Suppressor macrophage treated with lipopolysaccharide for 4 hours (primary cell): Measurements from ENCODE around the gene PSME2.

Experiments
- DNase-seq: peaks from one replicate; pipeline ENCODE4 v3.0.0-alpha.2; 2020

PSME2 gene

DNA sequence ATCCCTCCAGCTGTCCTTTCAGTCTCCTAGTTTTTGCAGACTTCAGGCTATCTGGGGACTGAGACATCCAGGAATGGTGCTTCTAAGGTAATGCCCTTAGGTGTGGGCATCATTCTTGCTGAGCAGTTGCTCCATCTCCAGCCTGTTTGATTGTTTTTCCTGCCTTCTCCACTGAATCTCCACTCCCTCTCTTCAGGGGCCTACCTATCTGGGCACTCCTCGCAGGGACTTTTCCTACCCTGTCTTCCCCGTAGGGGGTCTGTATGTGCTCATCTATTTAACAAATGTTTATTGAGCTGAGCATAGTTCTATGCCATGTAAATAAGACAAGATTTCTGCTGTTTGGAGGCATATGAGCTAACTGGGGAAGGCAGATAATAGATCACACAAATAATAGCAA is 13.4 kb downstream of the PSME2 start:
- no peak for DNase-seq

DNA sequence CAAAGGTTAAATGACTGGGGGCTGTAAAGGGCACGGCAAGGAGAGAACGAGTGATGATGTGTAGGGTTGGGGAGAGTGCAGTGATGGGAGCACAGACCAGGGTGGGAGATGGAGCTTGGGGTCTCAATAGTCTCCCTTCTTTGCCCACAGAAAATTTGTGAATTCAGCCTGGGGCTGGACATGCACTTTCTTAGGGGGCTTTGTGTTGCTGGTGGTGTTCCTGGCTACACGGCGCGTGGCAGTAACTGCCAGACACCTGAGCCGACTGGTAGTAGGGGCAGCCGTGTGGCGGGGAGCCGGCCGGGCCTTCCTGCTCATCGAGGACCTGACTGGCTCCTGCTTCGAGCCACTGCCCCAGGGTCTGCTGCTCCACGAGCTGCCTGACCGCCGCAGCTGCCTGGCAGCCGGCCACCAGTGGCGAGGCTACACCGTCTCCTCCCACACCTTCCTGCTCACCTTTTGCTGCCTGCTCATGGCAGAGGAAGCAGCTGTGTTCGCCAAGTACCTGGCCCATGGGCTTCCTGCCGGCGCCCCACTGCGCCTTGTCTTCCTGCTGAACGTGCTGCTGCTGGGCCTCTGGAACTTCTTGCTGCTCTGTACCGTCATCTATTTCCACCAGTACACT is 14.2 kb downstream of the PSME2 start:
- no peak for DNase-seq

- DNase-seq, result no peak
Observed at GRCh38 chr14:24131549-24131966, 14.9 kb downstream of the PSME2 start.

GRCh38 chr14:24130717-24131548 is 15.5 kb downstream of the PSME2 start:
- no peak for DNase-seq

GRCh38 chr14:24130380-24130716 is 16.1 kb downstream of the PSME2 start, which contains the start of gene FITM1:
FITM1 (plus strand) TSS chr14:24130659; CDS start chr14:24131564, 905 bp downstream.
- DNase-seq, result no peak

- DNase-seq, result no peak
Observed at GRCh38 chr14:24129410-24129998, 16.9 kb downstream of the PSME2 start.

DNA sequence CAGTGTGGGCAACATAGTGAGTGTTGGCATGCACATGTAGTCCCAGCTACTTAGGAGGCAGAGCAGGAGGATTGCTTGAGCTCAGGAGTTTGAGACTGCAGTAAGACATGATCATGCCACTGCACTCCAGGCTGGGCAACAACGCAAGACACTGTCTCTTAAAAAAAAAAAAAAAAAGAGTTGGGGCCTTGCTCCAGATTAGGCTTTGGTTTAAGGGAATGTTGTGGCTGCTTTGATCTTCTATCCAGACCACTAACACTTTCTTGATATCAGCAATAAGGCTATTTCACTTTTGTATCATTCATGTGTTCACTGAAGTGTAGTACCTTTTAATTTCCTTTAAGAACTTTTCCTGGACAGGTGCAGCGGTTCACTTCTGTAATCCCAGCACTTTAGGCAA is 18.7 kb downstream of the PSME2 start:
- no peak for DNase-seq

- DNase-seq, result no peak
Observed at GRCh38 chr14:24126939-24127338, 19.5 kb downstream of the PSME2 start.

DNA sequence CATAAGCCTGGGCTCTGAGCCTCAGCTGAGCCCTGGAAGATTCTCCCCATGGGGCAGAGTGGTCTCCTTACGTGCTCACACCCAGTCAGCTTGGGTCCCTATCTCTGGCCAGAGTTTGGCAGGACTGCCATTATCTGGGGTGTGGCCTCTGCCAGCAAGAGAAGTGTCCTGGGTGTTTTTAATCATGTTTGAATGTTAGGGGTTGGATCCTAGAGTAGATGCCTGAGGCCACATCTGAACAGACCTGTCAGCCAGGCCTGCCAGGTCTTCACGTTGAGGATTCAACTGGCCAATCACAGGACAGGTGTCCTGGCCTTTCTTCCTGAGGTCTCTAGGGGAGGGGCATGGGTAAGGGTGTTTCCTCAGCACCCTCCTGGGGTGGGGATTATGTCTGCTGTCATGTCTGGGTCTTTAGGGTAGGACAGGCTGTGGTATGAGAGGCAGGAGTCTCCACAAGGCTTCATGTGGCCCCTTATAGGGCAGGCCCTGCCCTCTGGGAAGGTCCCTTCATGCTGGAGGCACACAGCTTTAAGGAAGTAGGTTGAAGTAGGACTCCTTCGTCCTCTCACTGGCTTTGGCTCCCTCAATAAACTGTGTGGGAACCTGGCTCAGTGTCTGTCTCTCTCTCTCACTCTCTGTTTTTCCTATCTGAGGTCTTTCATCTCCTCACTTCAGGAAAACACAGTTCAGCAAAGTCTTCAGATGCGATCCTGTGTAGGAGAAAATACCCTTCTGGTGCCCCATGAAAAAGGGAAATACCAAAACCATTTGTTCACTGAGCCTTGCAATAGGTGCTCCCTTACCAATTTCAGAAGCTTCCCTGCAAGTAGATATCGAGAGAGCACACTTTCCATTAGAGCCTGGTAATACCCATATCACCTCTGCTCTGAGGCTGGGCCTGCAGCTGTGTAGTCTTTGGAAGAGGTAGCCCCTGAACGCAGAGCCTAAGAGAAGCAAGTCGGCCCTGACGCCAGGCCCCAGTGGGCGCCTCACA is 22.7 kb downstream of the PSME2 start:
- DNase-seq, result no peak

DNA sequence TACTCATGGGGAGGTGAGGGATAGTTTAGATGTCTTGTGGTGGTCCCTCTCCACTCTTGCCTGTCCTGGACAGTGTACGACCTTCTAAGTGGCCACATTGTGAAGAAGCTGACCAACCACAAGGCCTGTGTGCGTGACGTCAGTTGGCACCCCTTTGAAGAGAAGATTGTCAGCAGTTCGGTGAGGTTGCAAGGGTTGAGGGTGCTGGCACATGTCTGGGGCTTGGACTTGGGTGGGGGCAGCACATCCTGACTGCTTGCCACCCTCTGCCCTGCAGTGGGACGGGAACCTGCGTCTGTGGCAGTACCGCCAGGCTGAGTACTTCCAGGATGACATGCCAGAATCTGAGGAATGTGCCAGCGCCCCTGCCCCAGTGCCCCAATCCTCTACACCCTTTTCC is 23.5 kb downstream of the PSME2 start:
- no peak for DNase-seq

DNA sequence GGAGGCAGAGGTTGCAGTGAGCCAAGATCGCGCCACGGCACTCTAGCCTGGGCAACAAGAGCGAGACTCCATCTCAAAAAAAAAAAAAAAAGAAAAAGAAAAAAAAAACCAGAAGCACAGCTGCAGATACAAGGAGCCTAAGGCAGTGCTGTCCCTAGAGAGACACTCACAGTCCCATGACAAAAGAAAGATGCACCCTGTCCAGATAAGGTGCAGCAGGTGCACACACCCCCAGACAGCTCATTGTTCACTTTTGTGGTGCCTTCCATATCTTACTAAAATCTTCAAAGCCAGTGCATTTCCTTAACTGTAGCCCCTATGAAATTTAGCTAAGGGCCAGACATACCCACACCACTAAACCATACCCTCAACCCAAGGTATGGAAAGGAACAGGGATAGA is 24.0 kb downstream of the PSME2 start:
- no peak for DNase-seq

DNA sequence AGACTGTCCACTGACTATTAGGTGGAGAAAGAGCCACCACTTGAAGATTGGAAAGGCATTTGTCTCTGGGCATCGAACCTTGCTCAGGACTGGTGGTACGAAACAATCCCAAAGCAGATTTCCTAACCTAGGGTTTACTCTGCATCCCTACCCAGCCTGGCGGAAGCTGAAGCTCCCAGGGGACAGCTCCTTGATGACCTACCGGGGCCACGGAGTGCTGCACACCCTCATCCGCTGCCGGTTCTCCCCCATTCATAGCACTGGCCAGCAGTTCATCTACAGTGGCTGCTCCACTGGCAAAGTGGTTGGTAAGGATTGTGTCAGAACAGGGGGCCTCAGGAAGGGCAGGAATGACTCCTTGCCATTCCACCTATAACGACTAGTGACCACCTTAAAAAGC is 25.2 kb downstream of the PSME2 start:
- no peak for DNase-seq

DNA sequence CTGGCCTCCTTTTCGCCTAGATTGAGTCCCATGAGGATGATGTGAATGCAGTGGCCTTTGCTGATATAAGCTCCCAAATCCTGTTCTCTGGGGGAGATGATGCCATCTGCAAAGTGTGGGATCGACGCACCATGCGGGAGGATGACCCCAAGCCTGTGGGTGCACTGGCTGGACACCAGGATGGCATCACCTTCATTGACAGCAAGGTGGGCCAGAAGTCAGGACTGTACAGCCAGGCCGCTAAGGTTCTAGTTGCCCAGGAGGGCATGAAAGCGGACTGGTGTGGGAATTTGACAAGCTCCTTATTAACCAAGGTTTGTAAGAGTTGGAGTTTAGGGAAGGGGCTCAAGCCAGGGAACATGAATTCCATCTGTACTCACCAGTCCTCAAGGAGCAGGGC is 26.7 kb downstream of the PSME2 start:
- DNase-seq, result no peak

DNA sequence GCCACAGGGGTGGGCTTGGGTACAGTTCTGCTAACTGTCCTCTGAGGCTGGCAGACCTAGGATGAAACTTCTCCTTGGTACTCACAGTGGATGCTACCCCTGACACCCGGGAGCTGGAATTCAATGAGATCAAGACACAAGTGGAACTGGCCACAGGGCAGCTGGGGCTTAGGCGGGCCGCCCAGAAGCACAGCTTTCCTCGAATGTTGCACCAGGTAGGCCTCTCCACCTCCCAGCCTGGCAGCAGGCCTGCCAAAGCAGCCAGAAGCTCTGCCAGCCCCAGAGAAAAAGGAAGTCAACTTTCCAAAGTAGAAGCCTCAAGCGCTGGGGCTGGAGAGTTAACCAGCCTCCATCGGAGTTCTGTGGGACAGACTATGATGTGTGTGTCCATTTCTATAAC is 29.2 kb downstream of the PSME2 start:
- no peak for DNase-seq

GRCh38 chr14:24116128-24116814 is 30.1 kb downstream of the PSME2 start:
- DNase-seq, result no peak

DNA sequence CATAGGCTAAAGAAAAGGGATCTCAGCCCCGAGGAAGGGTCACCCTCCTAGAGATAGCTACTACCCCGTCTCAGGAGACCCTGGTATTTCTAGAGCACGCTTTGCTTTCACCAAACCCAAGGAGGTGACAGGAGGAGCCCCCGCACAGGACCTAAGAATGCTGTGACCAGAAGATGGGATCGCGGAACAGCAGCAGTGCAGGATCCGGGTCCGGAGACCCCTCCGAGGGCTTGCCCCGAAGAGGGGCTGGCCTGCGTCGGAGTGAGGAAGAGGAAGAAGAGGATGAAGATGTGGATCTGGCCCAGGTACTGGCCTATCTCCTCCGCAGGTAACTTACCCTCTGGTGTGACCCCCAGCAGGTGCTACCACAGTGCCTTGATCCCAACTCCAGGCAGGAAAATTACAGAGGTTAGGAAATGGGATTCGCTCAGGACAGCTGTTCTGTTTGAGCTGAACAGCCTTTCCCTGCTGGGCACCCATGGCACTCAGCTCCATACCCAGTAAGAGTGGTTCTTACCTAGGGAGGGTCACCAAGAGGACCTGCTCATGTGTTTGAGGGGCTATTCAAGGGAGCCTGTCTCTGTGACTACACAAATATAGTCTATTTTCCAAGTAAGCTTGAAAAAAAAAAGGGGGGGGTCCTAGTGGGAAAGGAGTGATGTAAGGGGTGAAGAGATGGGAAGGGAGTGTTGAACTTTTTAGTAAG is 30.8 kb downstream of the PSME2 start:
- no peak for DNase-seq

- peak; percentile 100 for DNase-seq
Observed at GRCh38 chr14:24114532-24115421, 31.6 kb downstream of the PSME2 start, which contains the start of the genes DCAF11 and NRL. DCAF11 (plus strand) TSS chr14:24114777; CDS start chr14:24115595, 818 bp downstream. NRL (minus strand) TSS chr14:24114949; CDS start chr14:24082848, 32,101 bp downstream.

GRCh38 chr14:24113801-24114531 is 32.4 kb downstream of the PSME2 start:
- DNase-seq, result peak; percentile 95

- no peak for DNase-seq
Observed at GRCh38 chr14:24113379-24113800, 33.0 kb downstream of the PSME2 start.

DNA sequence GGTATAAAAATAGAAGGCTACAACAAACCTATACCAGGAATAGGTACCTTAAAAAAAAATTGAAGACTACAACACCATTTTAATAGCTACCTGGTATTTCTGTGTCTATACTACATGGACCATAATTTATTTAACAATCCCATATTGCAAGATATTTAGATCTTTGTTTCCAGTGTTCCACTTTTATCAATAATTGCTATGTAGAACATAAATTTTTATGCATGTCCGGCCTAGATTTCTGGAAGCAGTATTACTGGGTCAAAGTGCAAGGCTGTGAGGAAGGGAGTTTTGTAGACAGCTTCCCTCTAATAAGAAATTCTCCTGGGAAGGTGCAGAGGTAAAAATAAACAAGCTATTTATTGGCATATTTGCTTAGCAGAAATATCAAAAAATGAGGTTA is 35.9 kb downstream of the PSME2 start:
- no peak for DNase-seq
